ENCODE results near the gene NREP. TPM values are rescaled to one million over a fixed set of nuclear protein-coding genes. Genes with fewer than 3 reads are reported as not detected.

The NREP gene
- total and polyA plus RNA-seq, 4 donors, result 3.0 to 82.7 (median 9.8) TPM

DNA sequence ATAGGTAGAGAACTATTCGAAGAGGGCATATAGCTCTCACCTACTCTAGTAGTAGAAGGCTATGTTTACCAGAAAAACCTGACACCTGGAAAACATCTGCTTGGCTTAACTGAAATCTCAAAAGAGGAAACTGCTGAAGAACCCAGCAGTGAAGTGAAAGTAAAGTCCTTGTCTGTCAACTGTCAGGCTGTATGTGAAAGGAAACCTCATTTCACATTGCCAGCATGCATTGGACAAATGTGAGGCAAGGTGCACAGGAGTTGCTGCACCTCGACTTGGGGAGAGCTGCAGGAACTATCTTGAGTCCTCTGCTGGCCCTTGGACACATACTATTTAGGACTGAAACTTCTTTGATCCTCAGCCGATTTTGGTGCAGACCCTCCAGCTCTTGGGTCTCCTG lies 53.3 kb downstream of the NREP start:
- no peak for DNase-seq (ENCODE audit: low spot score)
- Histone ChIP-seq H3K4me3 (ENCODE audit: low read depth in 1 of 3, low read length in 3 of 3) (no peak overlapping the region), H3K9ac (ENCODE audit: low read depth in 1 of 2, low read length in 2 of 2) (no peak overlapping the region), H3K27ac (ENCODE audit: low read depth in 1 of 2, low read length in 2 of 2) (no peak overlapping the region), H3K36me3 (ENCODE audit: control insufficient read depth in 4 of 4, insufficient read depth in 3 of 4, low read depth in 1 of 4, low read length in 3 of 4) (no peaks in the 10 kb centered on the region), H3K4me1 (ENCODE audit: control insufficient read depth in 4 of 4, insufficient read depth in 4 of 4, low read length in 3 of 4) (peaks cover 4 to 9% (median 7%) of the 10 kb centered on the region in 4 donors), H3K9me3 (ENCODE audit: control insufficient read depth in 4 of 4, low read length in 3 of 4) (no peaks in the 10 kb centered on the region), H3K27me3 (ENCODE audit: control insufficient read depth in 4 of 4, insufficient read depth in 4 of 4, low read length in 3 of 4) (no peaks in the 10 kb centered on the region)
- WGBS, result 75% methylated on average over 3 of the region's 3 CpGs
- TF ChIP-seq, protein P1, sequence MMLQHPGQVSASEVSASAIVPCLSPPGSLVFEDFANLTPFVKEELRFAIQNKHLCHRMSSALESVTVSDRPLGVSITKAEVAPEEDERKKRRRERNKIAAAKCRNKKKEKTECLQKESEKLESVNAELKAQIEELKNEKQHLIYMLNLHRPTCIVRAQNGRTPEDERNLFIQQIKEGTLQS (IDR thresholded peaks at IDR 0.05), result no peak
- TF ChIP-seq HNF4A (conservative IDR thresholded peaks at IDR 0.05) (no peak), SP1 (IDR thresholded peaks at IDR 0.05) (no peak), MAX (IDR thresholded peaks at IDR 0.05) (no peak), YY1 (IDR thresholded peaks at IDR 0.05) (no peak), REST (IDR thresholded peaks at IDR 0.05) (no peak), JUND (IDR thresholded peaks at IDR 0.05) (no peak), TAF1 (conservative IDR thresholded peaks at IDR 0.05) (no peak), FOXA1 (IDR thresholded peaks at IDR 0.05) (no peak), GABPA (IDR thresholded peaks at IDR 0.05 in 1 of 2, conservative IDR thresholded peaks at IDR 0.05 in 1 of 2) (no peak), RXRA (IDR thresholded peaks at IDR 0.05) (no peak), HNF4G (IDR thresholded peaks at IDR 0.05) (no peak)
- TF ChIP-seq, protein P2, sequence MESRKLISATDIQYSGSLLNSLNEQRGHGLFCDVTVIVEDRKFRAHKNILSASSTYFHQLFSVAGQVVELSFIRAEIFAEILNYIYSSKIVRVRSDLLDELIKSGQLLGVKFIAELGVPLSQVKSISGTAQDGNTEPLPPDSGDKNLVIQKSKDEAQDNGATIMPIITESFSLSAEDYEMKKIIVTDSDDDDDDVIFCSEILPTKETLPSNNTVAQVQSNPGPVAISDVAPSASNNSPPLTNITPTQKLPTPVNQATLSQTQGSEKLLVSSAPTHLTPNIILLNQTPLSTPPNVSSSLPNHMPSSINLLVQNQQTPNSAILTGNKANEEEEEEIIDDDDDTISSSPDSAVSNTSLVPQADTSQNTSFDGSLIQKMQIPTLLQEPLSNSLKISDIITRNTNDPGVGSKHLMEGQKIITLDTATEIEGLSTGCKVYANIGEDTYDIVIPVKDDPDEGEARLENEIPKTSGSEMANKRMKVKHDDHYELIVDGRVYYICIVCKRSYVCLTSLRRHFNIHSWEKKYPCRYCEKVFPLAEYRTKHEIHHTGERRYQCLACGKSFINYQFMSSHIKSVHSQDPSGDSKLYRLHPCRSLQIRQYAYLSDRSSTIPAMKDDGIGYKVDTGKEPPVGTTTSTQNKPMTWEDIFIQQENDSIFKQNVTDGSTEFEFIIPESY (IDR thresholded peaks at IDR 0.05), result no peak

DNA sequence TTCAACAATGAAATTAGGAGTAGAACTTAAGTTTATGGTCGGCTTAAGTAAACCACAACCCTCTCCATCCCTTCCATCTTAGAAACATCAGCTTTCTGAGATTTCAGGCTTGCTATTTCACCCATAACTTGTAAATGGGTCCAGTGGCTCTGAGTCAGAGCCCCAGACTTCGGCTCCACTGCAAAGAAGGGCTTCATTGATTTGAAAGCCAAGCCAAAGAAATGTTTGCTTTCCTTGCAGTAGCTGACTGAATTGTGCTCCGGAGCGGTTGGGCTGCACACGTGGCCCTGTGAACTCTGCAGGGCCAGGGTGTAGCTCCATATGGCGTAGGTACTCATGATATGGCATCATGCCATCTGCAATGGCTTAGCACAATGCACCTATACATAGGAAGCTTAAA lies 57.0 kb downstream of the NREP start:
- Histone ChIP-seq H3K4me1 (ENCODE audit: control insufficient read depth in 4 of 4, insufficient read depth in 4 of 4, low read length in 3 of 4) (peaks cover 4 to 19% (median 15%) of the 10 kb centered on the region in 4 donors), H3K9ac (ENCODE audit: low read depth in 1 of 2, low read length in 2 of 2) (no peak overlapping the region), H3K9me3 (ENCODE audit: control insufficient read depth in 4 of 4, low read length in 3 of 4) (no peaks in the 10 kb centered on the region), H3K27ac (ENCODE audit: low read depth in 1 of 2, low read length in 2 of 2) (no peak overlapping the region), H3K36me3 (ENCODE audit: control insufficient read depth in 4 of 4, insufficient read depth in 3 of 4, low read depth in 1 of 4, low read length in 3 of 4) (no peaks in the 10 kb centered on the region), H3K4me3 (ENCODE audit: low read depth in 1 of 3, low read length in 3 of 3) (no peak overlapping the region), H3K27me3 (ENCODE audit: control insufficient read depth in 4 of 4, insufficient read depth in 4 of 4, low read length in 3 of 4) (no peaks in the 10 kb centered on the region)
- TF ChIP-seq, protein P3, sequence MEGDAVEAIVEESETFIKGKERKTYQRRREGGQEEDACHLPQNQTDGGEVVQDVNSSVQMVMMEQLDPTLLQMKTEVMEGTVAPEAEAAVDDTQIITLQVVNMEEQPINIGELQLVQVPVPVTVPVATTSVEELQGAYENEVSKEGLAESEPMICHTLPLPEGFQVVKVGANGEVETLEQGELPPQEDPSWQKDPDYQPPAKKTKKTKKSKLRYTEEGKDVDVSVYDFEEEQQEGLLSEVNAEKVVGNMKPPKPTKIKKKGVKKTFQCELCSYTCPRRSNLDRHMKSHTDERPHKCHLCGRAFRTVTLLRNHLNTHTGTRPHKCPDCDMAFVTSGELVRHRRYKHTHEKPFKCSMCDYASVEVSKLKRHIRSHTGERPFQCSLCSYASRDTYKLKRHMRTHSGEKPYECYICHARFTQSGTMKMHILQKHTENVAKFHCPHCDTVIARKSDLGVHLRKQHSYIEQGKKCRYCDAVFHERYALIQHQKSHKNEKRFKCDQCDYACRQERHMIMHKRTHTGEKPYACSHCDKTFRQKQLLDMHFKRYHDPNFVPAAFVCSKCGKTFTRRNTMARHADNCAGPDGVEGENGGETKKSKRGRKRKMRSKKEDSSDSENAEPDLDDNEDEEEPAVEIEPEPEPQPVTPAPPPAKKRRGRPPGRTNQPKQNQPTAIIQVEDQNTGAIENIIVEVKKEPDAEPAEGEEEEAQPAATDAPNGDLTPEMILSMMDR (IDR thresholded peaks at IDR 0.05; ENCODE audit: low read depth, low read length, missing input control), result no peak
- peak; percentile 41 to 52 for TF ChIP-seq HNF4A (conservative IDR thresholded peaks at IDR 0.05)
- TF ChIP-seq YY1 (IDR thresholded peaks at IDR 0.05), result no peak
- TF ChIP-seq FOXA2 (IDR thresholded peaks at IDR 0.05), result no peak
- TF ChIP-seq SP1 (IDR thresholded peaks at IDR 0.05), result no peak
- peak; percentile 43 to 52 for TF ChIP-seq RXRA (IDR thresholded peaks at IDR 0.05)
- TF ChIP-seq, protein P1 (IDR thresholded peaks at IDR 0.05), result no peak
- TF ChIP-seq TAF1 (conservative IDR thresholded peaks at IDR 0.05), result no peak
- TF ChIP-seq RAD21 (IDR thresholded peaks at IDR 0.05), result peak in 1 of 2 donors; percentile 42
- TF ChIP-seq EGR1 (IDR thresholded peaks at IDR 0.05; ENCODE audit: low read depth in 2 of 2), result no peak
- no peak for TF ChIP-seq GABPA (IDR thresholded peaks at IDR 0.05 in 1 of 2, conservative IDR thresholded peaks at IDR 0.05 in 1 of 2)
- no peak for TF ChIP-seq JUND (IDR thresholded peaks at IDR 0.05)
- TF ChIP-seq, protein P2 (IDR thresholded peaks at IDR 0.05), result no peak
- TF ChIP-seq NR2F2 (IDR thresholded peaks at IDR 0.05), result no peak
- 40% methylated on average over 6 of the region's 6 CpGs for WGBS
- DNase-seq (ENCODE audit: low spot score), result no peak

Data from liver (tissue), 9 donors.